ENCODE results near the gene SAPCD2. TPM values are rescaled to one million over a fixed set of nuclear protein-coding genes. Genes with fewer than 3 reads are reported as not detected.

SAPCD2 gene
- total and polyA plus RNA-seq, 4 donors: 1.3 to 2.1 (median 1.6) TPM

DNA sequence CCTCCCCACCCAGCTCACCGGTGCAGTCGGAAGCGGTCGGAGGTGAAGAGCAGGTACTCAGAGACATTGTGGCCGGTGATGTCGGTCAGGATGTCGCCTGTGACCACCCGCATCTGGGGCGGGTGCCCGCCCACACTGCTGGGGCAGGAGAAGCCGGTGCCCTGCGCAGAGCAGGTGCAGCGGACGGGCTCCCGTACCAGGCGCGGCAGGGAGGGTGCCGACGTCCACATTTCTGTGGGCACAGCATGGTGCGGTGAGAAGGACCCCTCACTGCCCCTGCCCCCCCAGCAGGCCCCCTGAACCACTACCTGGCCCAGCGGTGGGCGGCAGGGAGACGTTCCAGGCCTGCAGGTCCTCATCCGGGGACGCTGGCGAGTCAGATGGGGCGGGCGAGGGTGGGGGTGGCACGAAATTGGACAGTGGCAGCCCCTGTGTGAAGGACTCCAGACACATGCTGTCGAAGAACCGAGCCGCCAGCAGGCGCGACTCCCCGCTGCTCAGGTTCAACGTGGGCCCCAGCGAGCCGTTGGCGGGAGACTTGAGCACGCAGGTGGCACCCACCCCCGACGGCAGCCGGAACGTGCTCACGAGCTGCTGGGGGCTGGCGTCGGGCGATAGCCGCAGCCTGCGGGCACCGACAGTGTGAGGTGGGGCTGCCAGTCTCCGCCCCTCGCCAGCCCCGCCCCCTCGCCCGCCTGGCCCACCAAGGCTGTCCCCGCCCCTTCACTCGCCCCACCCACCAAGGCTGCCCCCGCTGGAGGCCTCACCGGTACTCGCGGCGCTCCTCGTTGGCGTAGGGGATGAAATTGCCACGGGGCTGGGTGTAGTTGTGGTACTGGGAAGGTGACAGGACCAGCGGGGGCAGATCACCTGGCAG, 57.4 kb downstream of the SAPCD2 start:
- Histone ChIP-seq H3K27ac (ENCODE audit: low read depth in 1 of 2, low read length in 1 of 2) (no peak overlapping the region), H3K9ac (ENCODE audit: insufficient read depth in 1 of 2, low read length in 2 of 2) (no peak overlapping the region), H3K27me3 (ENCODE audit: control insufficient read depth in 3 of 3, insufficient read depth in 3 of 3, low read length in 2 of 3) (no peaks in the 10 kb centered on the region), H3K36me3 (ENCODE audit: control insufficient read depth in 4 of 4, insufficient read depth in 4 of 4, low read length in 4 of 4) (peaks cover 0 to 72% (median 8%) of the 10 kb centered on the region in 4 donors), H3K9me3 (ENCODE audit: control insufficient read depth in 4 of 4, insufficient read depth in 3 of 4, low read length in 3 of 4) (no peaks in the 10 kb centered on the region), H3K4me1 (ENCODE audit: control insufficient read depth in 5 of 5, insufficient read depth in 5 of 5, low read length in 5 of 5) (no peaks in the 10 kb centered on the region), H3K4me3 (no peak overlapping the region)
- ATAC-seq (ENCODE audit: insufficient read depth, low FRiP score) (no peak), DNase-seq (no peak)
- TF ChIP-seq, protein P1, sequence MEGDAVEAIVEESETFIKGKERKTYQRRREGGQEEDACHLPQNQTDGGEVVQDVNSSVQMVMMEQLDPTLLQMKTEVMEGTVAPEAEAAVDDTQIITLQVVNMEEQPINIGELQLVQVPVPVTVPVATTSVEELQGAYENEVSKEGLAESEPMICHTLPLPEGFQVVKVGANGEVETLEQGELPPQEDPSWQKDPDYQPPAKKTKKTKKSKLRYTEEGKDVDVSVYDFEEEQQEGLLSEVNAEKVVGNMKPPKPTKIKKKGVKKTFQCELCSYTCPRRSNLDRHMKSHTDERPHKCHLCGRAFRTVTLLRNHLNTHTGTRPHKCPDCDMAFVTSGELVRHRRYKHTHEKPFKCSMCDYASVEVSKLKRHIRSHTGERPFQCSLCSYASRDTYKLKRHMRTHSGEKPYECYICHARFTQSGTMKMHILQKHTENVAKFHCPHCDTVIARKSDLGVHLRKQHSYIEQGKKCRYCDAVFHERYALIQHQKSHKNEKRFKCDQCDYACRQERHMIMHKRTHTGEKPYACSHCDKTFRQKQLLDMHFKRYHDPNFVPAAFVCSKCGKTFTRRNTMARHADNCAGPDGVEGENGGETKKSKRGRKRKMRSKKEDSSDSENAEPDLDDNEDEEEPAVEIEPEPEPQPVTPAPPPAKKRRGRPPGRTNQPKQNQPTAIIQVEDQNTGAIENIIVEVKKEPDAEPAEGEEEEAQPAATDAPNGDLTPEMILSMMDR (IDR thresholded peaks at IDR 0.05; ENCODE audit: control extremely low read depth, extremely low read depth): no peak
- 89 to 93% methylated on average over 67 of the region's 67 CpGs for WGBS, 2 donors

Small RNA genes within 50 kb of the gene (small RNA-seq; reads per million reads assigned to genes)
- not detected for gene RF00153 (ENCODE audit: low replicate concordance)

Other genes starting within 250 kb of the SAPCD2 start
Only the 30 nearest of the 36 such genes appear.
- gene TRAF2, start 184.0 kb downstream of the SAPCD2 start, total RNA-seq: 10 to 100 TPM; 17.2 to 19.1 TPM
- gene TRAF2, start 184.0 kb downstream of the SAPCD2 start, polyA plus RNA-seq: 10 to 100 TPM; 11.3 to 13.2 TPM
- 100 to 1,000 TPM in 1 of 2 donors, 10 to 100 TPM in 1; 56.6 to 118 TPM for gene FBXW5, start 125.8 kb downstream of the SAPCD2 start, total RNA-seq
- gene FBXW5, start 125.8 kb downstream of the SAPCD2 start, polyA plus RNA-seq: 100 to 1,000 TPM in 1 of 2 donors, 10 to 100 TPM in 1; 89.1 to 109 TPM
- gene C8G, start 125.3 kb downstream of the SAPCD2 start, total RNA-seq: 1 to 10 TPM in 1 of 2 donors, not detected in 1; 2.1 TPM
- 1 to 10 TPM in 1 of 2 donors, under 1 TPM in 1; 0.90 to 1.4 TPM for gene C8G, start 125.3 kb downstream of the SAPCD2 start, polyA plus RNA-seq
- 1 to 10 TPM; 4.1 to 6.3 TPM for gene LCN12, start 118.3 kb downstream of the SAPCD2 start, total RNA-seq
- 1 to 10 TPM in 1 of 2 donors, under 1 TPM in 1; 0.35 to 2.4 TPM for gene LCN12, start 118.3 kb downstream of the SAPCD2 start, polyA plus RNA-seq
- 100 to 1,000 TPM in 1 of 2 donors, 10 to 100 TPM in 1; 29.5 to 159 TPM for gene PTGDS, start 93.1 kb downstream of the SAPCD2 start, total RNA-seq
- gene PTGDS, start 93.1 kb downstream of the SAPCD2 start, polyA plus RNA-seq: 100 to 1,000 TPM in 1 of 2 donors, 10 to 100 TPM in 1; 19.4 to 158 TPM
- gene LCNL1, start 87.6 kb downstream of the SAPCD2 start, total RNA-seq: 1 to 10 TPM in 1 of 2 donors, under 1 TPM in 1; 0.28 to 2.5 TPM
- 1 to 10 TPM in 1 of 2 donors, under 1 TPM in 1; 0.15 to 2.7 TPM for gene LCNL1, start 87.6 kb downstream of the SAPCD2 start, polyA plus RNA-seq
- gene PAXX, start 78.1 kb downstream of the SAPCD2 start, total RNA-seq: 10 to 100 TPM; 16.6 to 58.1 TPM
- gene PAXX, start 78.1 kb downstream of the SAPCD2 start, polyA plus RNA-seq: 100 to 1,000 TPM in 1 of 2 donors, 10 to 100 TPM in 1; 60.7 to 172 TPM
- 100 to 1,000 TPM in 1 of 2 donors, 10 to 100 TPM in 1; 72.0 to 115 TPM for gene CLIC3, start 74.0 kb downstream of the SAPCD2 start, total RNA-seq
- gene CLIC3, start 74.0 kb downstream of the SAPCD2 start, polyA plus RNA-seq: 10 to 100 TPM; 17.2 to 90.2 TPM
- gene ABCA2, start 42.3 kb downstream of the SAPCD2 start, total RNA-seq: 10 to 100 TPM; 13.4 to 39.0 TPM
- gene ABCA2, start 42.3 kb downstream of the SAPCD2 start, polyA plus RNA-seq: 10 to 100 TPM; 14.8 to 18.1 TPM
- gene FUT7, start 38.5 kb downstream of the SAPCD2 start, total RNA-seq: 1 to 10 TPM in 1 of 2 donors, under 1 TPM in 1; 0.37 to 1.0 TPM
- gene FUT7, start 38.5 kb downstream of the SAPCD2 start, polyA plus RNA-seq: 1 to 10 TPM in 1 of 2 donors, under 1 TPM in 1; 0.45 to 5.5 TPM
- gene NPDC1, start 24.4 kb downstream of the SAPCD2 start, total RNA-seq: 10 to 100 TPM; 28.7 to 99.3 TPM
- gene NPDC1, start 24.4 kb downstream of the SAPCD2 start, polyA plus RNA-seq: 10 to 100 TPM; 49.0 to 87.5 TPM
- gene ENTPD2, start 16.5 kb downstream of the SAPCD2 start, total RNA-seq: 1 to 10 TPM; 1.8 to 3.2 TPM
- gene ENTPD2, start 16.5 kb downstream of the SAPCD2 start, polyA plus RNA-seq: under 1 TPM; 0.39 to 0.53 TPM
- gene UAP1L1, start 7.0 kb upstream of the SAPCD2 start, total RNA-seq: 10 to 100 TPM; 12.2 to 35.5 TPM
- gene UAP1L1, start 7.0 kb upstream of the SAPCD2 start, polyA plus RNA-seq: 10 to 100 TPM; 14.5 to 19.7 TPM
- 10 to 100 TPM; 56.7 to 70.9 TPM for gene MAN1B1, start 16.4 kb upstream of the SAPCD2 start, total RNA-seq
- 10 to 100 TPM; 40.3 to 56.9 TPM for gene MAN1B1, start 16.4 kb upstream of the SAPCD2 start, polyA plus RNA-seq
- 100 to 1,000 TPM in 1 of 2 donors, 10 to 100 TPM in 1; 48.0 to 236 TPM for gene DPP7, start 44.2 kb upstream of the SAPCD2 start, total RNA-seq
- gene DPP7, start 44.2 kb upstream of the SAPCD2 start, polyA plus RNA-seq: 100 to 1,000 TPM; 220 to 436 TPM
- under 1 TPM; 0.06 to 0.49 TPM for gene GRIN1, start 68.6 kb upstream of the SAPCD2 start, total RNA-seq
- gene GRIN1, start 68.6 kb upstream of the SAPCD2 start, polyA plus RNA-seq: under 1 TPM; 0.18 to 0.51 TPM
- gene LRRC26, start 99.5 kb upstream of the SAPCD2 start, total RNA-seq: 1 to 10 TPM in 1 of 2 donors, under 1 TPM in 1; 0.77 to 5.2 TPM
- under 1 TPM; 0.12 to 0.37 TPM for gene LRRC26, start 99.5 kb upstream of the SAPCD2 start, polyA plus RNA-seq
- not detected for gene TMEM210, start 101.5 kb upstream of the SAPCD2 start, total RNA-seq
- gene TMEM210, start 101.5 kb upstream of the SAPCD2 start, polyA plus RNA-seq: not detected
- gene ANAPC2, start 118.0 kb upstream of the SAPCD2 start, total RNA-seq: 10 to 100 TPM; 31.9 to 60.9 TPM
- gene ANAPC2, start 118.0 kb upstream of the SAPCD2 start, polyA plus RNA-seq: 10 to 100 TPM; 32.3 to 50.0 TPM
- gene SSNA1, start 118.1 kb upstream of the SAPCD2 start, total RNA-seq: 10 to 100 TPM; 40.8 to 87.0 TPM
- 100 to 1,000 TPM; 114 to 144 TPM for gene SSNA1, start 118.1 kb upstream of the SAPCD2 start, polyA plus RNA-seq
- 10 to 100 TPM in 1 of 2 donors, 1 to 10 TPM in 1; 8.9 to 30.6 TPM for gene TPRN, start 130.2 kb upstream of the SAPCD2 start, total RNA-seq
- 10 to 100 TPM; 12.6 to 18.3 TPM for gene TPRN, start 130.2 kb upstream of the SAPCD2 start, polyA plus RNA-seq
- gene TMEM203, start 135.1 kb upstream of the SAPCD2 start, total RNA-seq: 10 to 100 TPM; 26.0 to 35.8 TPM
- 10 to 100 TPM; 31.8 to 39.3 TPM for gene TMEM203, start 135.1 kb upstream of the SAPCD2 start, polyA plus RNA-seq
- 10 to 100 TPM in 1 of 2 donors, 1 to 10 TPM in 1; 4.5 to 22.0 TPM for gene NDOR1, start 135.1 kb upstream of the SAPCD2 start, total RNA-seq
- 10 to 100 TPM; 11.8 to 12.2 TPM for gene NDOR1, start 135.1 kb upstream of the SAPCD2 start, polyA plus RNA-seq
- gene RNF208, start 151.7 kb upstream of the SAPCD2 start, total RNA-seq: 1 to 10 TPM; 1.7 to 7.5 TPM
- gene RNF208, start 151.7 kb upstream of the SAPCD2 start, polyA plus RNA-seq: 10 to 100 TPM in 1 of 2 donors, 1 to 10 TPM in 1; 3.1 to 12.0 TPM
- under 1 TPM in 1 of 2 donors, not detected in 1; 0.92 TPM for gene CYSRT1, start 154.6 kb upstream of the SAPCD2 start, total RNA-seq
- 1 to 10 TPM in 1 of 2 donors, under 1 TPM in 1; 0.70 to 2.7 TPM for gene CYSRT1, start 154.6 kb upstream of the SAPCD2 start, polyA plus RNA-seq
- 1 to 10 TPM in 1 of 2 donors, under 1 TPM in 1; 0.52 to 1.1 TPM for gene RNF224, start 156.9 kb upstream of the SAPCD2 start, total RNA-seq
- gene RNF224, start 156.9 kb upstream of the SAPCD2 start, polyA plus RNA-seq: 1 to 10 TPM in 1 of 2 donors, under 1 TPM in 1; 0.24 to 1.1 TPM
- under 1 TPM in 1 of 2 donors, not detected in 1; 0.65 TPM for gene SLC34A3, start 160.3 kb upstream of the SAPCD2 start, total RNA-seq
- under 1 TPM; 0.03 to 0.12 TPM for gene SLC34A3, start 160.3 kb upstream of the SAPCD2 start, polyA plus RNA-seq
- 100 to 1,000 TPM; 163 to 505 TPM for gene TUBB4B, start 170.7 kb upstream of the SAPCD2 start, total RNA-seq
- gene TUBB4B, start 170.7 kb upstream of the SAPCD2 start, polyA plus RNA-seq: 100 to 1,000 TPM; 326 to 338 TPM
- not detected for gene STPG3, start 180.7 kb upstream of the SAPCD2 start, total RNA-seq
- gene STPG3, start 180.7 kb upstream of the SAPCD2 start, polyA plus RNA-seq: under 1 TPM in 1 of 2 donors, not detected in 1; 0.18 TPM
- gene NELFB, start 184.8 kb upstream of the SAPCD2 start, total RNA-seq: 10 to 100 TPM; 30.4 to 56.2 TPM
- gene NELFB, start 184.8 kb upstream of the SAPCD2 start, polyA plus RNA-seq: 10 to 100 TPM; 37.3 to 51.1 TPM

All from lung (tissue), 13 donors.